AG08395 (cell line): Measurements from ENCODE around the gene PLCL1.
"Not testable (repeated sequence)": the region's sequence is repeated elsewhere in the genome, so short reads cannot be mapped to it uniquely, and the experiment has no call there.

Experiments used
- DNase-seq: peaks from one replicate; pipeline ENCODE4 v3.0.0; 2012; ENCODE audit warnings: mixed read lengths, low spot score

Gene PLCL1

GRCh38 chr2:198000417-198000816 lies 196.0 kb downstream of the PLCL1 start:
- no peak for DNase-seq

- peak; percentile 20 for DNase-seq
These were observed 199.8 kb downstream of the PLCL1 start for GRCh38 chr2:198004173-198004572.

DNA sequence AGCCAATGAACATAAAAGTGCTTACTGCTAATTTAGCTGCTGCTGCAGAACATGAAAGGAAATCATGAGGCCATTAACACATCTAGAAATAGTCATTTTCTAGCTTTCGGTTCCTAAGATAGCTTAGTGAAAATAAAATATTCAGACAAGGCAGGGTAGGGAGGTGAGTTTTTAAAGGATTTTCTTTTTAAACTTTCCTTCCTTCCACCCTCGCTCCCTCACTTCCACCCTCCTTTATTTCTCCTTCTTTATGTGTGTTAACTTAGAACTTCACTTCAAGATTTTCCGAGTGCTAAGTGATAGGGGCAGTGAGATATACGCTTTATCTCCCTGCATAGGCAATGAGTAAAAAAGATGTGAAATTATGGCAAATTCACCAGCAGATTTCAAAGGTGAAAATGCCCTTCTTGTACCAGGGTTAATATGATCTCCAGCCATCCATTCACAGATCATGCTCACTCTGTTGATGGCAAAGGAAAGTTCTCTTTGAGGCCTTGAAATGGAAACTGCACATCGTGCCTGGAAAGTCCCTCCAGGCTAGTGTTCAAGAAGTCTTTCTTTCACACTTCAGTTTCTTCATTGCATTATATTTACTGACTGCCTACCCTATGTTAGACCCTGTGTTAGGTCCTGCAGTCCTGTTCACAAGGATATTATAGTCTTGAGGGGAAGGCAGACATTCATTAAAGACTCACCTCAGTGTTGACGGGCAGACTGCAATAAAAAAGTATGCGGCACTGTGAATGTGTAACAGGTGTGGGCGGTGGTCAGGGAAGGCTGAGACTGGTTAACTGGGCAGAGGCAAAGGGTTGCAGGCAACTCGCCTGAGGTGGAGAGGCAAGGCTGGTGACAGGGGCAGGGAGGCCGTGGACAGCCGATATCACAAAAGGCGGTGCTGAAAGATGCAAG lies 200.8 kb downstream of the PLCL1 start:
- no peak for DNase-seq

- DNase-seq, result no peak
These were observed 202.3 kb downstream of the PLCL1 start for GRCh38 chr2:198006733-198007132.

DNA sequence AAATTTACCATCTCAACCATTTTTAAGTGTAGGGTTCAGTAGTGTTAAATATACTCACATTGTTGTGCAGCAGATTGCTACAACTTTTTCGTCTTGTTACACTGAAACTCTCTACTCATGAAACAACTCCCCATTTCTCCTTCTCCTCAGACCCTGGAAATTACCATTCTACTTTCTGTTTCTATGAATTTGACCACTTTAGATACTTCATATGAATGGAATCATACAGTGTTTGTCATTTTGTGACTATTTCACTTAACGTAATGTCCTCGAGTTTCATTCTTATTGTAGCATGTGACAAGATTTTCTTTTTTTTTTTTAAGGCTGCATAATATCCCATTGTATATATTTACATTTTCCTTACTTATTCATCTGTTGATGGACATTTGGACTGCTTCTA lies 203.8 kb downstream of the PLCL1 start:
- no peak for DNase-seq

- DNase-seq, result no peak
These were observed 207.6 kb downstream of the PLCL1 start for GRCh38 chr2:198012025-198012424.

- DNase-seq, result no peak
These were observed 211.8 kb downstream of the PLCL1 start for GRCh38 chr2:198016243-198016642.

DNA sequence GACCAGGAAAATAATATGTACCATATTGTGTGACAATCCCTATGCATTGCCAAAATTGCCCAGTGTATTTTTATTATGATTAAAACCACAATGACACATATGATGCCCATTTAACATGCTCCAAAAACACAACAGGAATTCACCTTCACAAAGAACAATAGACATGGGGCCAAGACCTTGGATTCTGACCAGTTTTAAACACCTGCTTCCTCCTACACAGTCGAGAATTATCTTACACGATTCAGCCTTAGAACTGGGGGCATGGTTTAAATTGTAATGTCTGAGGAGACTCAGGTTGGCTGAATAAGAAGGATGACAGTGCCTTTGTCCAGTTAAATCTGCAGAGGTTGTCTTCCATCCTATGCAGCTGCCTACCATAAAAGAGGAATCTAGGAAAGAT lies 212.7 kb downstream of the PLCL1 start:
- no peak for DNase-seq

- DNase-seq, result no peak
These were observed 224.6 kb downstream of the PLCL1 start for GRCh38 chr2:198028955-198029354.

GRCh38 chr2:198029576-198029975 lies 225.2 kb downstream of the PLCL1 start:
- DNase-seq, result not testable (repeated sequence)

DNA sequence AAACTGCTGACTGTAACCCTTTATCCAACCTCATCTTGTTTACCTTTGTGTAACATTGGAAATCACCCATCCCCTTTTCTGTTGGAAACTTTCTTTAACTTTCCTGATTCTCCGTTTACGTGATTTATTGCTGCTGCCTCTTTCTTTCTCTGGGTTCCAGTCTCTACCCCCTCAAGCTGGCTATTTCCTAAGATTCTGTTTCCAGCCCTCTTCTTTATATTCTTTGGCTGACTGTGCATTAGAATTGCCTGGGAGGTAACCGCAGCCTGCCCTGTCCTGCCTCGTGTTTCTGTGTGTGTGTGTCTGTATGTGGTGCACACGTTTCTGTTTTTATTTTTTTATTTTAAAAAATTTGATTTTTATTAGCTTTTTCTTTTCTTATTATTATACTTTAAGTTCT lies 229.2 kb downstream of the PLCL1 start:
- no peak for DNase-seq

DNA sequence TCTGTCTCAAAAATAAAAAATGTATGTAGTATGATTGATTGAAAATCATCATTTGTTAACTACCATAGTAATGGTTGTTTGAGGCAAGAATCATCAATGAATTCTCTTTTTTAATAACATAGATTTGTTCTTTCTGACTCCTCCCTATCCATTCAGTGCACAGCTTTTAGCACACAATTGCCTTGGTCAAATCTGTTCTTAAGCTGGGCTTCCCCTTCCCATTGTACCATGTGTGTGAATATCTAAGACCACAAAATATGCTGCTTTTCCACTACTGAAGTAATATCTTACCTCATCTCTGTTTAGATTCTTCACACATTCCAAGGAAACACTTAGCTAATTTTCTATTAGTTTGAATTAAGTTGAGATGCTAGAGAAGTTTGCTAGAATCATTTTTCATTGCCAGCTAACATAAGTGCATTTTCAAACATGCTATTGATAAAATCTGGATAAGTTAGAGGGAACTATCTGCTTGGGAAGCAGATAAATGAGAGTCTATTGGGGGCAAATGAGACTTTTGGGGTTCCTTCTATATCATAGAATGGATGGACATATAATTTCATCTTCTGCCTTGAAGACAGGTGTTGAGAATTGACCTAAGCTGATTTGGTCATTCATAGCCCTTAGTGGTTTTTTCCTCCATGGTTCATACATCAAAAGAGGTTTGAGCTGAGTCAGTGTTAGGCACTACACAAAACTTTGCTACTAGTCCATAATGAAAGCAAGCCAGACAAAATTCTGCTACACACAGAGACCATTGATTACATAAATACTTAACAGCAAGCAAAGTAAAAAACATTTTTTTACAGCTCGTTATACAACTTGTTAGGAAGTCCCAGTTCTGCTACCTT lies 231.9 kb downstream of the PLCL1 start:
- no peak for DNase-seq

DNA sequence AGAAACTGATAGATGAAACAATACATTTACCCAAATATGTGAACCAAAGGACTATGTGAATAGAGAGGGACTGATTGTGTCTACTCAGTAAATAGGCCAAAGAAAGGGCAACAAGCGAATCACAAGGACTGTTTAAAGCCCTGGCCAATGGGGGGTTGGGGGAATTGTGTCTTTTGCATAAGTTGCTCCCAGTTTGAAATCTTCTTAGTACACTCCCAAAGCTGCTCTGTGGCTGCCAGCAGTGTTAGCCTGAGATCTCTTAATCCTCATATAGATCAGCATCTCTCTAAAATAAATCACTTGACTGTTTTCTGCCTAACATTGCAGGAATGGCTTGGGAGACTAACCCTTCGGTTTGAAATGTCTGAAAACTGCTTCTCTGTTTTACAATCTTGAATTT lies 236.4 kb downstream of the PLCL1 start:
- DNase-seq, result no peak

DNA sequence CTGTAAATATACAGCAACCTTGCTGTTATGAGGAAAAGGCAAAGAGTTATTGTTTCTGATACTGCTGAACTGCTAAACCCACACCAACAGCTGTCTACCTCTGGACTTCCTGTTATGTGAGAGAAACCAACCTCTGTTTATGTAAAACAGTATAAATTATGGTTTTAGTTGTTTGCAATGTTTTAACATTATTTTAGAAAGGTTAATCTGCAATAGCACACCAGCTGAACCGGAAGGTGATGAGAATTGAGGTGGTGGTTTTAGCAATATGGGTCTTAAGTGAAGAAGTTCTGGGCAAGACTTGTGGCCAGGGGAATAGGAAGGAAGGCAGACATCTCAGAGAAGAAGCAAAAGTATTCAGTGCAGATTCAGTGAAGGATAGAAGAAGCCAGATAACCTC lies 237.8 kb downstream of the PLCL1 start:
- DNase-seq, result no peak

GRCh38 chr2:198044777-198045176 lies 240.4 kb downstream of the PLCL1 start:
- peak; percentile 7 for DNase-seq

DNA sequence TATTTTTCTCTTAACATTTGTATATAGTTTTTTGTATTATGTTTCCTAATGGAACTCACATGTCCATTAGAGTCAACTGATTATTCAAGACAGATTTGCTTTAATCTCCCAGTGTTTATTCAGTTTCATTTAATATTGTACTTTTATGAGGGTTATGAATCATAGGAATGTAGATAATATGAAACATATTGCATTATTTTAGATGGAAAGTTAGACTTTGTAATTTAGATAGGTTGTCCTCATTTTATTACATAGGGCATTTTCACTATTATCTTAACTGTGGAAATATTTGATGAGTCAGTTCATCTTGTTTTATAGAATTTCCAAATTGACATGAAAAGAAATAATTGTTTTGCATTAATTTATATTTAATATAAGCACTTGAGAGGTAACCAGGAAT lies 240.8 kb downstream of the PLCL1 start:
- peak; percentile 4 for DNase-seq

DNA sequence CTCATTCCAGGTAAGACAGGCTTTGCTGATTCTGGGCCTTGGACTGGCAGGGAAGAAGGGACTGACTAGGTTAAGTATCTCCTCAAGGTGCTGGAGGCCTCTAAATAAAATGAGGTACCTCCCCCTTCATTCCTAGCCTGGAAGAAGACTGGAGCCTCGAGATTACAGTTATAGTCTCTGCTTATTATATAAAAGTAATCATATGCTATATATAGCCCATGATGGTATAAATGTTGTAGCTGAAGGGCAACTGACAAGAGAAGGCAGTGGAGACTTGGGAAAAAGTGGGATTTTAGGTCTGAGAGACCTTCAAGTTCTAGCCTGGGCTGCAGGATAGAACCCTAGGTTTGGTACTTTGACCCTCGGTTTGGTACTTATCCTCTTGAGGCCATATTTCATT lies 248.3 kb downstream of the PLCL1 start:
- DNase-seq, result no peak

- no peak for DNase-seq
These were observed 248.8 kb downstream of the PLCL1 start for GRCh38 chr2:198053148-198053547.

DNA sequence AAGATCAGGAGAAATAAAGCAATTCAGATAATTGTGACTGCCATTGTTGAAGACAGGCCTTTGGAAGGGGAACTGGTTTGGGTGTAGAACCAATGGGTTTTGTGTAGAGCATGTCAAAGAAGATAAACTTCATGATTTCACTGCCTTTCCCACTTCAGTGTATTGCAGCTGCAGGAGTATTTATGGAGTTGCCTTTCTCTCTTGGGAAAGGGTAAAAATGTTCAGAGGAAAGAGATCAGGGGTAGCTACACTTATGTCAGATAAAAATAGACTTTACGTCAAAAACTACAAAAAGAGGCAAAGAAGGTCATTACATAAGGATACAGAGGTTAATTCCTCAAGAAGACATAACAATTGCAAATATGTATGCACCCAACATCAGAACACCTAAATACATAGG lies 249.4 kb downstream of the PLCL1 start:
- no peak for DNase-seq

GRCh38 chr2:198054299-198054698 lies 249.9 kb downstream of the PLCL1 start:
- DNase-seq, result peak; percentile 55

DNA sequence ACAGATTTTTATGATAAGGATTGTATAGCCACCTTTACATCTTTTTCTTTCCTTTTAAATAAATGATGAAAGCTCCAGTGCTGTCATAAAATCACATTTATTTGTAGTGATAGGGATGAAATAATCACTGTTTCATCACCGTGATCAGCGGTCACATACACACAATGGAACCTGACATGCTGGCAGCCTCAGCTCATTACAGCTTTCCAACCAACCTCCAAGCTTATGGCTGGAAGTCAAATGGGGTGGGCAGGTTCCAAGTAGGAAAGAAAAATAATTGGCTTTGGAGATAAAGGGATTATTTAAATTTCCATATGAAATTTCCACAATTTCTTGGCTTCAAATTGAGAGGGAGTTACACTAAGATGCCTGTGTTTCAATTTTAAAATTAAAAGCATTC lies 251.3 kb downstream of the PLCL1 start:
- DNase-seq, result no peak

GRCh38 chr2:198056836-198057235 lies 252.4 kb downstream of the PLCL1 start:
- DNase-seq, result no peak

DNA sequence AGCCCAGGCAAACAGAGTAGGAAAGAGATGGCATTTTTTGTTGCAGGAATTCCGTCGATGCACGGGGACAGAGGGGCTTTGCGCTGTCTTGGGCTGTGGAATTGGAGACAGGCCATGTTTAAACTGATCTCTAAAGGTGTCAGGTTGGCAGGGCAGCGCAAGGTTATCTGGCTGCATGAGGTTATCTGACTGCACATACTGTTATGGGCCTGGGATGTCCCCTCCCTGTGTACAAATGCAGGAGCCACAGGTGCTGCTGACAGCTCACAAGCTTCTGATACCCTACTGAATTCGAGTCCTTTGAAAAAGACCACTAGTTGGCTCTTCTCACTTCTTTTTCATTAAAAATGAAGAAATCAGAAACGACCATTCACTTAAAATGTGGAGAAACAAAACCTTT lies 255.4 kb downstream of the PLCL1 start:
- DNase-seq, result no peak
